HepG2 (cell line): ENCODE results near the gene TRIM7. TPM values are rescaled to one million over a fixed set of nuclear protein-coding genes. Genes with fewer than 3 reads are reported as not detected.

Source experiments
- ATAC-seq: fragments of 200-7000 bp; cut with Tn5 transposase; 3 replicates; pipeline ENCODE4 v1.9.1; 2020; ENCODE audit warnings: mild to moderate bottlenecking, moderate library complexity
- BruUV-seq: library from RNA; stranded (reverse); fragments of 400-500 nt; replicated peaks from 2 replicates; lab custom pipeline; 2021; lab: Mats Ljungman, UMichigan
- CTCF ChIA-PET: fragments of 300-600 bp; formaldehyde crosslinking; extraction: SDS; loops from one replicate; lab custom pipeline; 2021; ENCODE audit warnings: low total read pairs, inconsistent platforms, low intra/inter-chr PET ratio; lab: Yijun Ruan, JAX
- POLR2A ChIA-PET: fragments of 350-600 bp; sonication (Branson Sonifier 250); formaldehyde crosslinking; loops from one replicate; lab custom pipeline; 2020; ENCODE audit warnings: antibody characterized with exemption, inconsistent platforms; lab: Yijun Ruan, JAX
- DNase-seq: peaks from one replicate; pipeline ENCODE4 v3.0.0-alpha.2; 2015; ENCODE audit warnings: low spot score
- FAIRE-seq: peaks from 3 replicates; lab custom pipeline; 2011; peaks lifted over from hg19 to GRCh38; lab: Jason Lieb, UNC
- H2AFZ ChIP-seq: one replicate; pipeline ENCODE4 v1.6.1; 2011; ENCODE audit warnings: low read length, inconsistent platforms
- H3K27ac ChIP-seq: fragments of 300-600 bp; 3 replicates; pipeline ENCODE4 v1.8.0; 2011; ENCODE audit warnings: mixed run types, mild to moderate bottlenecking, mixed read lengths, low read length, inconsistent platforms; ENCODE audit not compliant: insufficient read depth; ENCODE audit errors: extremely low read length
- H3K27me3 ChIP-seq, 2 experiments: fragments of 200-600 bp in 1 of 2; 2 replicates in 1 of 2; 3 replicates in 1 of 2; pipeline versions ENCODE4 v1.6.0 to v1.8.0; 2011; ENCODE audit warnings: low read length in 2 of 2, mild to moderate bottlenecking in 2 of 2, moderate library complexity in 2 of 2, inconsistent platforms in 1 of 2; ENCODE audit not compliant: insufficient read depth in 2 of 2, control insufficient read depth in 1 of 2
- H3K36me3 ChIP-seq, 2 experiments: fragments of 200-600 bp in 1 of 2; replicated peaks in 1 of 2; 2 replicates in 1 of 2; 3 replicates in 1 of 2; pipeline versions ENCODE4 v1.5.1 to v1.8.0; 2011; ENCODE audit warnings: low read length in 2 of 2, inconsistent platforms in 1 of 2; ENCODE audit not compliant: insufficient read depth in 2 of 2, control insufficient read depth in 1 of 2
- H3K4me1 ChIP-seq: 2 replicates; pipeline ENCODE4 v1.5.1; 2012; ENCODE audit warnings: low read length, inconsistent platforms; ENCODE audit not compliant: insufficient read depth
- H3K4me2 ChIP-seq: 2 replicates; pipeline ENCODE4 v1.6.0; 2011; ENCODE audit warnings: low read depth, low read length, inconsistent platforms
- H3K4me3 ChIP-seq, 3 experiments: fragments of 200-600 bp in 1 of 3; sonication (generic), shearing (Covaris generic) in 1 of 3; replicated peaks in 1 of 3; 2 replicates each; pipeline ENCODE4 v1.5.1; 2011 to 2016; ENCODE audit warnings: low read length in 3 of 3, inconsistent platforms in 2 of 3, low read depth in 2 of 3, mild to moderate bottlenecking in 2 of 3, control low read depth in 1 of 3, mixed read lengths in 1 of 3; ENCODE audit not compliant: insufficient read depth in 1 of 3
- H3K79me2 ChIP-seq: one replicate; pipeline ENCODE4 v1.6.1; 2011; ENCODE audit warnings: low read length, inconsistent platforms; ENCODE audit not compliant: insufficient read depth
- H3K9ac ChIP-seq: 2 replicates; pipeline ENCODE4 v1.6.0; 2011; ENCODE audit warnings: mild to moderate bottlenecking, low read depth, low read length, inconsistent platforms; ENCODE audit not compliant: insufficient read depth
- H3K9me3 ChIP-seq: 2 replicates; pipeline ENCODE4 v1.5.1; 2012; ENCODE audit warnings: mild to moderate bottlenecking, low read length
- H4K20me1 ChIP-seq: 2 replicates; pipeline ENCODE4 v1.6.0; 2011; ENCODE audit warnings: inconsistent platforms, mild to moderate bottlenecking, low read length, moderate library complexity; ENCODE audit not compliant: insufficient read depth
- EHMT2 ChIP-seq: fragments of 200-600 bp; sonication (generic); IDR thresholded peaks from 2 replicates; pipeline ENCODE4 v1.7.0; 2017; ENCODE audit warnings: antibody characterized with exemption, low read depth, low read length, borderline replicate concordance
- RBAK ChIP-seq: sonication (generic); formaldehyde crosslinking; IDR thresholded peaks from 2 replicates; pipeline ENCODE4 v1.5.1; 2020; ENCODE audit warnings: mild to moderate bottlenecking, missing genetic modification reagents
- SSRP1 ChIP-seq: IDR thresholded peaks from 2 replicates; pipeline ENCODE4 v1.6.1; 2016; ENCODE audit warnings: control low read depth
- ZSCAN22 ChIP-seq: sonication (generic); formaldehyde crosslinking; IDR thresholded peaks from 2 replicates; pipeline ENCODE4 v1.4.0; 2020; ENCODE audit warnings: mild to moderate bottlenecking, missing genetic modification reagents
- WGBS: methylation state at CpG from one replicate; pipeline ENCODE4 v1.1.6; 2017; ENCODE audit warnings: low lambda C conversion rate; 5-methylcytosine and 5-hydroxymethylcytosine counted together
- in situ Hi-C: cut with HindIII; loops from 2 replicates; pipeline ENCODE4 v1.10.0; 2017; ENCODE audit warnings: low pct_unique_long_range_greater_than_20kb; ENCODE audit not compliant: extremely low pct_ligation_motif_present
- intact Hi-C: fragments of 100-400 bp; cut with micrococcal nuclease; formaldehyde crosslinking; loops from one replicate; pipeline ENCODE4 v1.10.0; 2022; ENCODE audit not compliant: unreplicated experiment
- polyA plus RNA-seq, 8 experiments: library from polyadenylated mRNA; depleted of rRNA in 3 of 8; stranded (reverse) in 7 of 8; unstranded in 1 of 8; fragments of >200 nt; fragmentation: Illumina TruSeq in 4 of 8; extraction: Trizol in 4 of 8; gene quantifications; 2 replicates each; pipeline versions ENCODE4 v1.2.1 to v1.2.3, GENCODE V29; 2011 to 2016; ENCODE audit warnings: low read depth in 4 of 8, missing spikeins in 1 of 8, mixed read lengths in 1 of 8; ENCODE audit not compliant: insufficient read depth in 1 of 8
- total RNA-seq, 5 experiments: library from RNA; depleted of rRNA; stranded (reverse); fragments of >200 nt; fragmentation: Illumina TruSeq; extraction: Trizol; gene quantifications; 2 replicates each; pipeline ENCODE4 v1.2.3, GENCODE V29; 2016; ENCODE audit warnings: low read depth in 1 of 5

Gene TRIM7
- total and polyA plus RNA-seq, 2 of the 13 experiments (the other 11 are each of a cell fraction or from before 2014, with no cell fraction given) = 0.13 TPM; not detected in 1

DNA sequence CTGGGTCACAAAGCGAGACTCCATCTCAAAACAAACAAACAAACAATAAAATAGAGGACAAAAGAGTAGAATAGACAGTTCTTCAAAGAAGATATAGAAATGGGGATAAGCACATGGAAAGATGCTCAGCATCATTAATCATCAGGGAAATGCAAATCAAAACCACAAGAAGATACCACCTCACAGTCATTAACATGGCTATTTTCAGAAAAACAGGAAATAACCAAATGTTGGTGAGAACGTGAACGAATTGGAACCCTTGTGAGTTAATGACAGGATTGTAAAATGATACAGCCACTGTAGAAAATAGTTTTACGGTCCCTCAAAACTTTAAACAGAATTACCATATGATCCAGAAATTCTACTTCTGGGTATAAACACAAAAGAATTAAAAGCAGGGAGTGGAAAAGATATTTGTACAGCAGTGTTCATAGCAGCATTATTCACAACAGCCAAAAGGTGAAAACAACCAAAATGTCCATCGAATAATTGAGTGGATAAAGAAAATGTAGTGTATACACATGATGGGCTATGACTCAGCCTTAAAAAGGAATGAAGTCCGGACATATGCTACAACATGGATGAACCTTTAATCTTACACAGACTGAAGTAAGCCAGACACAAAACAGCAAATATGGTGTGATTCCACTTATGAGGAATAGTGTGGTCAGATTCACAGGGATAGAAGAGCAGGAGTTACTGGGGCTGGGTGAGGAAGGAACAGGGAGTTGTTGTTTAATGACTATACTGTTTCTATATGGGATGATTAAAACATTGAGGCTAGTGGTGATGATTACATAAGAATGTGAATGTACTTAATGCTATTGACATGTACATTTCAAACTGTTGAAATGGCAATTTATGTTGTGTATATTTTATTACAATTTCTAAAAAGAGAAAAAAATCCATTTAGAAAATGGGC, 37.9 kb downstream of the TRIM7 start:
- Histone ChIP-seq H2AFZ (no peak overlapping the region), H3K36me3 (no peaks in the 10 kb centered on the region), H3K9me3 (no peaks in the 10 kb centered on the region), H3K27ac (no peak overlapping the region), H3K79me2 (no peaks in the 10 kb centered on the region), H3K9ac (no peak overlapping the region), H3K4me1 (peaks cover 46% of the 10 kb centered on the region), H3K4me3 (no peak overlapping the region), H3K4me2 (no peak overlapping the region), H3K27me3 (peaks cover 0 to 11% of the 10 kb centered on the region in 2 experiments; a peak in 1 of 5 replicates), H4K20me1 (no peaks in the 10 kb centered on the region)
- ChIA-PET CTCF (no interaction called here), POLR2A (no interaction called here)
- WGBS = 28% methylated on average over 6 of the region's 6 CpGs
- intact Hi-C loops (no loop called here), in situ Hi-C loops (no loop called here)
- ATAC-seq = no peak
- TF ChIP-seq EHMT2 (no peak), ZSCAN22 (CRISPR knock-in tag) (no peak)
- no peak for FAIRE-seq
- no peak for DNase-seq
- no TSS peak for BruUV-seq

DNA sequence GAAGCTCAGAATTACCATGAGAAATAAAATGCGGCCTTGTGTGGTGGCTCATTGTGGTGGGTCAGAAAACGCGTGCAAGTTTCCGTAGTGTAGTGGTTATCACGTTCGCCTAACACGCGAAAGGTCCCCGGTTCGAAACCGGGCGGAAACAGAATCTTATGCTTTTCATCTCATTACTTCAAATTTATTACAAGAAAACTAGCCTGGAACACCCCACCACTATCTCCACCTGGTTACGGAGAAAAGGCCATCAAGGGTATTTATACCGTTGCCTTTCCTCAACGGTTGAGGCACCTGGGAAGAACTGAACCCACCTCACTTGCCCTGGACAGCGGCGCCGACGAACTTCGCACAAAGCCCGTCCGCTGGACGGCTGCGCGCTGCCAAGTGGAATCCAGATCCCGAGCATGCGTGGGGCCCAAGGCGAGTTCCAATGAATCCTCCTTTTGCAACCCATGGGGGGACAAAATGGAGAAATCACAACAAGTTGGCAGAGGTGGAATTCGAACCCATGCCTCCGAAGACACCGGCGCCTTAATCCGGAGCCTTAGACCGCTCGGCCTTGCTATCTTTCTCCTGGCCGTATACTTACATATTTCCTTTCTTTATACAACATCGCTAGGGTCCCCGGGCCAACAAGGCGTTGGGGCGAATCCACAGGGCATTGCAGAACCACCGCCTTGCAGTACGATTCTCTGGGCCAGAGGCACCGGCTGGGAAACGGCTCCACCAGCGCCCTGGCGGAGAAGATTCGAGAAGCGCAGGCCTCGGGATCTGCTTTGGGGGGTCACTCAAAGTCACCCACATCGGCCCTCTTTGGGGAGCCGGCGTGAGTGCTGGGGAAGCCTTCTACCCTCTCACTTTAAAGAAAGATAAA, 40.7 kb downstream of the TRIM7 start:
- no TSS peak for BruUV-seq
- CTCF ChIA-PET = no interaction called here
- 69% methylated on average over 20 of the region's 52 CpGs for WGBS
- FAIRE-seq (peak; percentile 73), ATAC-seq (no peak), DNase-seq (no peak)
- Histone ChIP-seq H3K36me3 (no peaks in the 10 kb centered on the region), H3K79me2 (no peaks in the 10 kb centered on the region), H3K9me3 (no peaks in the 10 kb centered on the region), H3K27me3 (no peaks in the 10 kb centered on the region), H3K4me3 (no peak overlapping the region), H2AFZ (no peak overlapping the region), H3K4me1 (peaks cover 51% of the 10 kb centered on the region), H4K20me1 (no peaks in the 10 kb centered on the region), H3K4me2 (no peak overlapping the region; the same call in 1 of the 2 replicates), H3K27ac (no peak overlapping the region), H3K9ac (no peak overlapping the region)
- POLR2A ChIA-PET = no interaction called here
- intact Hi-C loops (no loop called here), in situ Hi-C loops (no loop called here)
- 0 out of 2 replicates have a peak, but pooled peaks have one; percentile 54 for TF ChIP-seq SSRP1 (CRISPR knock-in tag)
- no peak for TF ChIP-seq RBAK (CRISPR knock-in tag)
